Retina (tissue), 1 donor: ENCODE results near the gene PDCD7.
"Not testable (repeated sequence)": the region's sequence is repeated elsewhere in the genome, so short reads cannot be mapped to it uniquely, and the experiment has no call there.

ENCODE experiments used
- DNase-seq: peaks from one replicate; pipeline ENCODE4 v3.0.0-alpha.2; 2016

The PDCD7 gene

DNA sequence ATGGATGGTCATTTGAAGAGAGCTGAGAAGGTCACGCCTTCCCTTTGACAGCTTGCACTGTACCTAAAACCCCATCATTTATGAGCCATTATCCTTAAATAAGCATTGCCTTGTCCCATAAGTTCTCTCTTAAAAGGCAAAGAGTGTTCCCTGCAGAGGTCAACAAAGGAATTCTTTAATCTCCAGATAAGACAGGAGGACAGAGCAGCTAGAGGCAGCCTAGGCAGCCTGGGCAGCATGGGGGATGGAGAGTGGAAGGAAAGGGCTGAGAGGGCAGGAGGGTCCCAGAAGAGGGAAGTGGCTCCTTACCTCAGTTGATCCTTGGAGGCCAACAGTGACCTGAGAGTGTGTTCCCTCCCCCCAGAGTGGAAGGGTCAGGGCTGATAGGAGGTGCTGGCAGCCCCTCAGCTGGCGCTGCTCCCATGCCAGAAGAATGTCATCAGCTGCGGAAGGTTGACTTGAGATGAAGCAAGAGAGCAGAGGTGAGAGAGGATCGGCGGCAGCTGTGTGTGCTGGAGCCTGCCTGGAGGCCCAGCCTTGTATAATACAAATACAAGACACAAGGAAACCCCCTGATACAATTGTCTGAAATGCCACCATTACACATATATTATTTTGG is 44.3 kb downstream of the PDCD7 start:
- DNase-seq: no peak

GRCh38 chr15:65088643-65089021 is 45.0 kb downstream of the PDCD7 start:
- DNase-seq: no peak

DNA sequence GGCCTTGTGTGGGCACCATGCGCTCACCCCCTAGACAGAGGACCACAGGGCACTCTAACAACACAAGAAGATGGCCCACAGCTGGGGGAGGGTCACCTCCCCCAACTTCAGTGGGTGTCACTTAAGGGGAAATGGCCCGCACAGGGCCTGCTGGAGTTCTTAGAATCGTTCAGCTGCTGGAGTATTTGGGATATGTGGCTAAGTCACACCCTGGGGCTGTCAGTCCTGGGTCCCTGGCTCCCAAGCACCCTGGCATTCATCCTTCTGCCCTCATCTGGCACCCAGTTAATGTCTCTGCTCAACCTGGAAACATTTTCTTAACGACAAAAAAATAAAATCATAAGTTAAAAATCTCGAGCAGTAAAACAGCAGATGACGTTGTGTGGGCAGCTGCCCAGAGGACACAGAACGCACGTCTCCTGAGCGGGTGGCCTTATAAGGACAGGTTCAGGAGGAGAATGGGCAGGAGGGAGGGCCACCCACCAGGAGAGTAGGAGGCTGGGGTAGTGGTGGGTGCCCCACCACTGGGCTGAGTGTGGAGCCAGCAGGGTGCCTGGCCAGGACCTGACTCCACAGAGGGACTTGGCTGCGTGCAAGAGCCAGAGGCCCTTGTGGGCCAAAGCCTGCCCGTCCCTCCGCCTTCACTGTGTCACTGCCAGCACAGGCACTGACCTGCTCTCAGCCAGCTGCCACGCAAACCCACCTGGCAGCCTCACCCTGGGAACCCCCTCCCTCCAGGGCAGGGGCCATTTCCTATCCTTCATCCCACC is 45.5 kb downstream of the PDCD7 start:
- no peak for DNase-seq

- DNase-seq: no peak
Measured at GRCh38 chr15:65087411-65087810, 46.2 kb downstream of the PDCD7 start.

- no peak for DNase-seq
Measured at GRCh38 chr15:65086680-65087111, 46.9 kb downstream of the PDCD7 start.

DNA sequence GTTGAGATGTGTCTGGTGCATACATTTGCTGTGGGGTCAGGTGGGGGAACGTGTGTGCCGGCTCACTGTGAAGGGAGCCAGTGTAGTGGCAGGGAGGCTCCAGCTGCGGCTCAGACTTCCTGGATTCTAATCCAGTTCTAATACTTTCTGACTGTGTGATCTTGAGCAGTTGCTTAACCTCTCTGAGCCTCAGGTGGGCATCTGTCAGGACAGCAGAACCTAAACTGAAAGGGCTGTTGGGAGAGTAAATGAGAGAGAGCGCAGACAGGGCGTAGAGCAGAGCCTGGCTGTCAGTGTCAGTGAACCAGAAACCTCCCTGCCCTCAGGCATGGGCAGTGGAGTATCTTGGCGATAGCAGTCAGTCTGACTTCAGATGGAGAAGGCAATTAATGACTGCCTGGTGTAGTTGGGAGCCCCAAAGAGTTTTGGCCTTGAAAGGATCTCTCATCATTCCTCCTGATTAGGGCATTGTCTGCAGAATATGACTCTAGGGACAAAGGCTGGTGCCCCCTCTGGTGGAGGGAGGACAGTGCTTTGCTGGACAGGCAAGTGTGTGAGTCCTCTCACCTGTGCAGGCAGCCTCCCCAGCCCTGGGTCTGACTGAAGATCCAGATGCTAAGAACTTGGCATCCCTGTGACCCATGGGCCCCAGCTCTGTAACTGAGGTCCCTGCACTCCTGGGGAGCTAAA is 47.5 kb downstream of the PDCD7 start:
- no peak for DNase-seq

- DNase-seq: no peak
Measured at GRCh38 chr15:65085207-65085753, 48.3 kb downstream of the PDCD7 start.

- no peak for DNase-seq
Measured at GRCh38 chr15:65084500-65085206, 49.0 kb downstream of the PDCD7 start.

- peak; percentile 75 for DNase-seq
Measured at GRCh38 chr15:65083262-65083701, 50.3 kb downstream of the PDCD7 start.

- no peak for DNase-seq
Measured at GRCh38 chr15:65082303-65082953, 51.2 kb downstream of the PDCD7 start.

GRCh38 chr15:65081758-65082157 is 51.9 kb downstream of the PDCD7 start:
- DNase-seq: no peak

DNA sequence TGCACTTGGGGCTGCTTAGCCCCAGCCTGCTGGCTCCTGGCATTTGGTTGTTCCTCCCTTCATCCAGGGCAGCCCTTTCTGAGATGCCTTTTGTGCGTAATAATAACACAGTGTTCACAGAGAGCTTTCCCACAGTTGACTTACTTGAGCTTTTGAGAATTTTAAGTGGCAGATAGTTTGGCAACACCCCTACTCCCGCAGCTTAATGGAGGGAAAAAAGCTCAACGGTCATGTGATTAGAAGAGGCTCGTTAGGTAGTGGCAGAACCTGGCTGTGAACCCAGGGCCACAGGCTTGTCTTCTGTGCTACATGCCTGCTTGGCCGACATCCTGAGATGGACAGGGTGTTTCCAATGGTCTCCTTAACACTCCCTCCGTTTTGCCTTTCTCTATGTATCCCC is 52.3 kb downstream of the PDCD7 start:
- no peak for DNase-seq

GRCh38 chr15:65079580-65079979 is 54.0 kb downstream of the PDCD7 start:
- DNase-seq: no peak

DNA sequence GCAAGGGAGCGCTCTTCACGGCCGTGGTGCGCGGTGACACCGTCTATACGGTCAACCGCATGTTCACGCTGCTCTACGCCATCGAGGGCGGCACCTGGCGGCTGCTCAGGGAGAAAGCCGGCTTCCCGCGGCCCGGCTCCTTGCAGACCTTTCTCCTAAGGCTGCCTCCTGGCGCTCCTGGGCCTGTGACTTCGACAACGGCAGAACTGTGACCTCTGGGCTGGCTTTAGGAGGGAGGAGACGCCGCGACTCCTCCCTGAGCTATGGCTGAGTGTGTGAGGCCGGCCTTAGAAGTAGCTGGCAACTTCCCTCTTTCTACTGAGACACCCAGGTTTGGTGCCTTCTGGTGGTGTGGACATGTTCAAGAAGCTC is 55.6 kb downstream of the PDCD7 start:
- DNase-seq: peak; percentile 74

- no peak for DNase-seq
Measured at GRCh38 chr15:65077291-65077980, 56.2 kb downstream of the PDCD7 start.

DNA sequence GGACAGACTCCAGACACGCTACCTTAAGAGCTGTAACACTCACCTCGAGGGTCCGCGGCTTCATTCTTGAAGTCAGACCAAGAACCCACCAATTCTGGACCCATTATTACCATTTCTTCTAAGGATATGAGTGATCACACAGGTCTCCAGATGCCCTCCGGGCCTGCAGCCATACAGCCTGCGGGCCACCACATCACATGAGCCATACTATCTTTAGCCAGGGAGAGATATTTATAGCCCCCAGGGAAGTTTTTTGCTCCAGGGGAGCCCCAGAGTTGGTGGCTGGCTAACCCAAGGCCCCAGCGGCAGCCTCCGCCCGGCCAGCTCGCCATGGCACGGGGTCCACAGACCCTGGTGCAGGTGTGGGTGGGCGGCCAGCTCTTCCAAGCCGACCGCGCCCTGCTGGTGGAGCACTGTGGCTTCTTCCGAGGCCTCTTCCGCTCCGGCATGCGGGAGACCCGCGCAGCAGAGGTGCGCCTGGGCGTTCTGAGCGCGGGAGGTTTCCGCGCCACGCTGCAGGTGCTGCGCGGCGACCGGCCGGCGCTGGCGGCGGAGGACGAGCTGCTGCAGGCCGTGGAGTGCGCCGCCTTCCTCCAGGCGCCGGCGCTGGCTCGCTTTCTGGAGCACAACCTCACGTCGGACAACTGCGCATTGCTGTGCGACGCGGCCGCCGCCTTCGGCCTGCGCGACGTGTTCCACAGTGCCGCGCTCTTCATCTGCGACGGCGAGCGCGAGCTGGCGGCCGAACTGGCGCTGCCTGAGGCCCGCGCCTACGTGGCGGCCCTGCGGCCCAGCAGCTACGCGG is 56.9 kb downstream of the PDCD7 start, which contains the start of gene KBTBD13:
Gene KBTBD13, plus strand, starts transcription at position 261 of the 805 bp plus-strand sequence. Its CDS starts 70 bp downstream, at position 331.
- no peak for DNase-seq

DNA sequence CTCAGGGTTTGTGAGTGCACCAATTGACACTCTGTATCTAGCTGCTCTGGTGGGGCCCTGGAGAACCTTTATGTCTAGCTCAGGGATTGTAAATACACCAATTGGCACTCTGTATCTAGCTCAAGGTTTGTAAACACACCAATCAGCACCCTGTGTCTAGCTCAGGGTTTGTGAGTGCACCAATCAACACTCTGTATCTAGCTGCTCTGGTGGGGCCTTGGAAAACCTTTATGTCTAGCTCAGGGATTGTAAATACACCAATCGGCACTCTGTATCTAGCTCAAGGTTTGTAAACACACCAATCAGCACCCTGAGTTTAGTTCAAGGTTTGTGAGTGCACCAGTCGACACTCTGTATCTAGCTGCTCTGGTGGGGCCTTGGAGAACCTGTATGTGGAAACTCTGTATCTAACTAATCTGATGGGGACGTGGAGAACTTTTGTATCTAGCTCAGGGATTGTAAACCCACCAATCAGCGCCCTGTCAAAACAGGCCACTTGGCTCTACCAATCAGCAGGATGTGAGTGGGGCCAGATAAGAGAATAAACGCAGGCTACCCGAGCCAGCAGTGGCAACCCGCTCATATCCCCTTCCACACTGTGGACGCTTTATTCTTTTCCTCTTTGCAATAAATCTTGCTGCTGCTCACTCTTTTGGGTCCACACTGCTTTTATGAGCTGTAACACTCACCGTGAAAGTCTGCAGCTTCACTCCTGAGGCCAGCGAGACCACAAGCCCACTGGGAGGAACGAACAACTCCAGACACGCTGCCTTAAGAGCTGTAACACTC is 57.8 kb downstream of the PDCD7 start:
- DNase-seq: not testable (repeated sequence)

DNA sequence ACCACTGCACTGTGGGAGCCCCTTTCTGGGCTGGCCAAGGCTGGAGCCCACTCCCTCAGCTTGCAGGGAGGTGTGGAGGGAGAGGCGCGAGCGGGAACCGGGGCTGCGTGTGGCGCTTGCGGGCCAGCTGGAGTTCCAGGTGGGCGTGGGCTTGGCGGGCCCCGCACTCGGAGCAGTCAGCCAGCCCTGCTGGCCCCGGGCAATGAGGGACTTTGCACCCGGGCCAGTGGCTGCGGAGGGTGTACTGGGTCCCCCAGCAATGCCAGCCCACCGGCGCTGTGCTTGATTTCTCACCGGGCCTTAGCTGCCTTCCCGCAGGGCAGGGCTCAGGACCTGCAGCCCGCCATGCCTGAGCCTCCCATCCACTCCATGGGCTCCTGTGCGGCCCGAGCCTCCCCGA is 58.7 kb downstream of the PDCD7 start:
- not testable (repeated sequence) for DNase-seq

- DNase-seq: no peak
Measured at GRCh38 chr15:65072617-65073016, 61.0 kb downstream of the PDCD7 start.

GRCh38 chr15:65072027-65072426 is 61.6 kb downstream of the PDCD7 start:
- DNase-seq: no peak
